HG02852 (cell line): ENCODE measurements around the gene BICD1.

Experiments
- ATAC-seq: cut with Tn5 transposase; IDR thresholded peaks from one replicate; pipeline ENCODE4 v1.9.1; 2021; ENCODE audit warnings: mild to moderate bottlenecking, moderate library complexity; ENCODE audit not compliant: unreplicated experiment

The BICD1 gene

GRCh38 chr12:32397696-32398095 is 291.0 kb downstream of the BICD1 start:
- ATAC-seq: no peak

- no peak for ATAC-seq
These were observed 291.5 kb downstream of the BICD1 start for GRCh38 chr12:32398181-32398580.

- no peak for ATAC-seq
These were observed 292.2 kb downstream of the BICD1 start for GRCh38 chr12:32398816-32399369.

- ATAC-seq: peak; percentile 78
These were observed 292.9 kb downstream of the BICD1 start, which contains the start of gene FGD4 for GRCh38 chr12:32399370-32400113. Gene FGD4, plus strand, starts transcription at chr12:32399558.

DNA sequence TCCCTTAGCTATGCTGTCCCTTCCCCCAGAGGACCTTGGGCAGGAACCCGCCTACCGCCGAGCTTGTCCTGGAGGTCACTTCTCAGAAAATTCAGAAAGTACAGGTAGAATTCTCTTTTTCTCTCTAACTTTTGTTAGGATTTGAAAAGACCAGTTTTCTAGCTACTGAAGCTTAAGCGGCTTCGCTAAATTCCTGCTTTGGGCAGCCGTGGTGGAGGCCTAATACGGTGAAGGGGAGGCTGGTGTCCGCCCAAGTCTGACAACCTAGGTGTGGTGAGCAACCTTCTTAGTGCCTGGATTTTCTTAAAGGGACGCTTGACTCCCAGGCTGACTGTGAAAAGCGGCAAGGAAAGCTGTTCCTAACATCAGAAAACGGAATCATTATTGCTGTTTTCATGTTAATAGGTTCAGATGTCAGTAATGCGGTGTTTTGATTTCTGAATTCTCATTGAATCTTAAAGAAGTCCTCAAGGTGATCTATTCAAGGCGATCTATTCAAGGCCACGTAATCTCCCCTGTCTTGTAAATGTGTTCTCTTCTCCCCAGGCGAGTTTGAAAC is 293.5 kb downstream of the BICD1 start:
- ATAC-seq: no peak

- ATAC-seq: no peak
These were observed 294.2 kb downstream of the BICD1 start for GRCh38 chr12:32400866-32401265.

GRCh38 chr12:32402170-32402569 is 295.5 kb downstream of the BICD1 start:
- ATAC-seq: no peak

DNA sequence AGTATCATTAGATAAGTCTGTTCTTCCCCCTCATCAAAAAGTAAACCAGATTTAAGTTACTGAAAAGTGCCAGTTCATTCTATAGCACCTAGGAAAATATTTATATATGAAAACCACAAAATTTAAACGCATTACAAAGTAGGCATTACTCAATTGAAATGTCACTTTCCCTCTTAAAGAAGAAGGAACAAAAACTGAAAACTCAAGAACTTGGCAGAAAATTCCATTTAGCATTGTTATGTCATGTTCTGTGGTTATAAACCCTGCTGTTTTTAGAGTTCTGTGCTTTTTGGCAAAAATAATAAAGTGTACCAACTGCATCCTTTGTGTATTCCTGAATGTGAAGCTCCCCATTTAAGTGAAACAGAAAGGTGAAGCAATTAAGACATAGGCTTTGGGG is 296.3 kb downstream of the BICD1 start:
- no peak for ATAC-seq

GRCh38 chr12:32407795-32408194 is 301.1 kb downstream of the BICD1 start:
- ATAC-seq: no peak

DNA sequence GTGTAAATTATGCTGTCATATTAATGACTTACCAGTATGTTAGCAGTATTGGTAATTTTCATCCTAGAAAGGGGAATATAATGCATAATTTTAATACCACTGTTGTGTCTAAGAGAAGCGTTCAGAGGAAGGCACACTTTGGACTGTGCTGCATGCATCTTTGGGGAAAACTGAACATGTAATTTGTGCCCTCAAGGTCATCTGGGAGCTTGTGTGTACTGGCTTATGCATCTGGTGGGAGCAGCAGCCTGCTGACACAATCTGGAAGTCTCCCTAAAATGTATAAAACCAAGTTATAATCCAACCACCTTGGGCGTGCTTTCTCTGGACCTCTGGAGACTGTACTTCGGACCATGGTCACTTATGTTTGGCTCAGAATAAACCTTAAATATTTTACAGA is 306.8 kb downstream of the BICD1 start:
- no peak for ATAC-seq

GRCh38 chr12:32418221-32418620 is 311.6 kb downstream of the BICD1 start:
- no peak for ATAC-seq

DNA sequence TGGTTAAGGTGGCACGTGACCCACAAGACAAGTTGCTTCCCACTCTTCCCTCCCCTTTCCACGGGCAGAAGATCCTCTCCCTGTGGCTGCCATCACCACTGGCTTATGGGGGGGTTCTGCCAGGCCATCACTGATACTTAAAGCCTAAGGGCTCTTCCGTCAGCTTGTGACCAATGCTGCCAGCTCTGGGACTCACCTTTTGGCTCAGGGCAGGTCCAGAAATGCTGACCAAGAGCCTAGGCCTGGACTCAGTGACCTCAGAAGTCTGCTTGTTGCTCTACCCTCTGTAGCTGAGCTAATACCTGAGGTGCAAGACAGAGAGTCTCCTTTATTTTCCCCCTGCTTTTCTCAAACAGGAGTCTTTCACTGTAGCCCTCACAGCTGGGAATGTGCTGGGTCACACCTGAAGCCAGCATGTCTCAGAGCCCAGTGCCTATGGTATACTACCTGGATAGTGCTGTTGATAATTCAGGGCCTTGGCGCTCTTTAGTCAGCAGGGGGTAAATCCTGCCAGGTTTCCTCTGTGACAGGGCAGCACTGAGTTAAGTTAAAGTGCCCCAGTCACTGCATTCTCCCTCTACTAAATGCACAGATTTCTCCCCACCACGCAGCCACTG is 312.4 kb downstream of the BICD1 start:
- ATAC-seq: no peak

- ATAC-seq: peak; percentile 56
These were observed 312.9 kb downstream of the BICD1 start for GRCh38 chr12:32419520-32419960.

- ATAC-seq: no peak
These were observed 313.7 kb downstream of the BICD1 start for GRCh38 chr12:32420356-32420755.

DNA sequence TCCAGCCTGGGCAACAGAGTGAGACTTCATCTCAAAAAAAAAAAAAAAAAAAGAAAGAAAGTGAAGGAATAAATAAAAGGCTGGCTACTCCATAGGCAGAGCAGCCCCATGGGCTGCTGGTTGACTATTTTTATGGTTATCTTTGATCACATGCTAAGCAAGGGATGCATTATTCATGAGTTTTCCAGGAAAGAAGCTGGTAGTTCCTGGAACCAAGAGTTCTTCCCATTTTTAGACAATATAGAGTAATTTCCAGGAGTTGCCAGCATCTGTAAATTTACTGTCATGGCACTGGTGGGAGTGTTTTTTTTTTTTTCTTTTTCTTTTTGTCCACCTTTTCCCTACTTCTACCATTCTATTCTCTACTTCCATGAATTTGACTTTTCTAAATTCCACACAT is 316.9 kb downstream of the BICD1 start:
- no peak for ATAC-seq

GRCh38 chr12:32431025-32431424 is 324.4 kb downstream of the BICD1 start:
- no peak for ATAC-seq
